ENCODE data around the gene POU2AF1. TPM values are rescaled to one million over a fixed set of nuclear protein-coding genes. Genes with fewer than 3 reads are reported as not detected.

Gene POU2AF1
- total RNA-seq, 1 donor from 2014 or later, result not detected

GRCh38 chr11:111352935-111353710, 26.0 kb downstream of the POU2AF1 start:
- Mint-ChIP-seq H3K27ac (ENCODE audit: unreplicated experiment) (no peak overlapping the region), H3K36me3 (ENCODE audit: unreplicated experiment) (no peaks in the 10 kb centered on the region), H3K4me3 (ENCODE audit: unreplicated experiment) (no peak overlapping the region), H3K4me1 (ENCODE audit: low read depth, unreplicated experiment) (no peaks in the 10 kb centered on the region), H3K27me3 (ENCODE audit: unreplicated experiment) (no peaks in the 10 kb centered on the region), H3K9me3 (ENCODE audit: unreplicated experiment) (peaks cover 4% of the 10 kb centered on the region)
- TF ChIP-seq CTCF (IDR thresholded peaks at IDR 0.05; ENCODE audit: partially characterized antibody, unreplicated experiment), result no peak
- no peak for DNase-seq

DNA sequence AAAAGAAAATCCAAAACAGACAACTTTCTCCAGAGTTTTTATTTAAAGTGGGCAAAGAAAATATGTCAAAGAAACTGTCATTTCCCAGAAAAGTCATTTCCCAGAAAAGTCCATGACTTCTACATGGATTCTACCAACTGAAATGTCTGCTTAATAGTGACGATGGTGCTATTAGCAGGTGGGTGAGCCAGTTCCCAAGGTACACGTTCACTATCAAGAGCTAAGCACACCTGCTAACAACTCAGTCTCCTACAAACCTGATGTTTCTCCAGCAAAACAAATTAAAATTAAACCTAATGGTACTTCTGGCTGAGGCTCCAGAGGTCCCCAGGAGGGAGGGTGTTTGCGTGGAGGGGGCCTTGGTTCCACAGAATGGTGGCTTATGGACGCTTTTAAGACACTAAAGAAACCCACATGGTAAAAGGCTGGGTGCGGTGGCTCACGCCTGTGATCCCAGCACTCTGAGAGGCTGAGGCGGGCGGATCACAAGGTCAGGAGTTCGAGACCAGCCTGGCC, 26.8 kb downstream of the POU2AF1 start:
- no peak overlapping the region for H3K27ac Mint-ChIP-seq (ENCODE audit: unreplicated experiment)
- no peak for DNase-seq
- H3K9me3 Mint-ChIP-seq (ENCODE audit: unreplicated experiment), result peaks cover 4% of the 10 kb centered on the region
- TF ChIP-seq CTCF (IDR thresholded peaks at IDR 0.05; ENCODE audit: partially characterized antibody, unreplicated experiment), result no peak
- H3K4me3 Mint-ChIP-seq (ENCODE audit: unreplicated experiment), result no peak overlapping the region
- H3K4me1 Mint-ChIP-seq (ENCODE audit: low read depth, unreplicated experiment), result no peaks in the 10 kb centered on the region
- H3K36me3 Mint-ChIP-seq (ENCODE audit: unreplicated experiment), result no peaks in the 10 kb centered on the region
- no peaks in the 10 kb centered on the region for H3K27me3 Mint-ChIP-seq (ENCODE audit: unreplicated experiment)

GRCh38 chr11:111351374-111352055, 27.6 kb downstream of the POU2AF1 start:
- DNase-seq, result no peak
- Mint-ChIP-seq H3K4me3 (ENCODE audit: unreplicated experiment) (no peak overlapping the region), H3K4me1 (ENCODE audit: low read depth, unreplicated experiment) (no peaks in the 10 kb centered on the region), H3K9me3 (ENCODE audit: unreplicated experiment) (peaks cover under 1% of the 10 kb centered on the region), H3K27me3 (ENCODE audit: unreplicated experiment) (no peaks in the 10 kb centered on the region), H3K27ac (ENCODE audit: unreplicated experiment) (no peak overlapping the region), H3K36me3 (ENCODE audit: unreplicated experiment) (no peaks in the 10 kb centered on the region)
- no peak for TF ChIP-seq CTCF (IDR thresholded peaks at IDR 0.05; ENCODE audit: partially characterized antibody, unreplicated experiment)

- no peaks in the 10 kb centered on the region for H3K4me1 Mint-ChIP-seq (ENCODE audit: low read depth, unreplicated experiment)
- no peak for TF ChIP-seq CTCF (IDR thresholded peaks at IDR 0.05; ENCODE audit: partially characterized antibody, unreplicated experiment)
- no peak overlapping the region for H3K4me3 Mint-ChIP-seq (ENCODE audit: unreplicated experiment)
- no peak overlapping the region for H3K27ac Mint-ChIP-seq (ENCODE audit: unreplicated experiment)
- no peak for DNase-seq
- H3K36me3 Mint-ChIP-seq (ENCODE audit: unreplicated experiment), result no peaks in the 10 kb centered on the region
- H3K9me3 Mint-ChIP-seq (ENCODE audit: unreplicated experiment), result no peaks in the 10 kb centered on the region
- no peaks in the 10 kb centered on the region for H3K27me3 Mint-ChIP-seq (ENCODE audit: unreplicated experiment)
Measured at GRCh38 chr11:111350811-111351210, 28.3 kb downstream of the POU2AF1 start.
